GM19324 (cell line): ENCODE measurements around the gene WAC.
"Not testable (repeated sequence)": the region's sequence is repeated elsewhere in the genome, so short reads cannot be mapped to it uniquely, and the experiment has no call there.

Experiments used
- ATAC-seq: cut with Tn5 transposase; IDR thresholded peaks from one replicate; pipeline ENCODE4 v1.9.1; 2021; ENCODE audit warnings: mild to moderate bottlenecking, moderate library complexity; ENCODE audit not compliant: unreplicated experiment, low FRiP score

The WAC gene

GRCh38 chr10:28600056-28600455, 67.1 kb downstream of the WAC start:
- ATAC-seq, result no peak

GRCh38 chr10:28601012-28601411, 68.1 kb downstream of the WAC start:
- no peak for ATAC-seq

GRCh38 chr10:28604567-28605536, 71.9 kb downstream of the WAC start:
- no peak for ATAC-seq

- ATAC-seq, result no peak
Measured at GRCh38 chr10:28606568-28606967, 73.7 kb downstream of the WAC start.

GRCh38 chr10:28609636-28610035, 76.7 kb downstream of the WAC start:
- not testable (repeated sequence) for ATAC-seq

GRCh38 chr10:28612877-28613276, 80.0 kb downstream of the WAC start:
- ATAC-seq, result no peak

- ATAC-seq, result no peak
Measured at GRCh38 chr10:28616514-28616913, 83.6 kb downstream of the WAC start.

- no peak for ATAC-seq
Measured at GRCh38 chr10:28619455-28619854, 86.5 kb downstream of the WAC start.

GRCh38 chr10:28620251-28620650, 87.3 kb downstream of the WAC start:
- ATAC-seq, result no peak

- ATAC-seq, result no peak
Measured at GRCh38 chr10:28623483-28623882, 90.6 kb downstream of the WAC start.

- no peak for ATAC-seq
Measured at GRCh38 chr10:28624351-28624750, 91.4 kb downstream of the WAC start.

- no peak for ATAC-seq
Measured at GRCh38 chr10:28627102-28627501, 94.2 kb downstream of the WAC start.

GRCh38 chr10:28628184-28628893, 95.4 kb downstream of the WAC start:
- no peak for ATAC-seq

GRCh38 chr10:28631896-28632583, 99.1 kb downstream of the WAC start:
- ATAC-seq, result no peak

- ATAC-seq, result no peak
Measured at GRCh38 chr10:28632584-28632945, 99.6 kb downstream of the WAC start.

- no peak for ATAC-seq
Measured at GRCh38 chr10:28633750-28634149, 100.8 kb downstream of the WAC start.

- ATAC-seq, result no peak
Measured at GRCh38 chr10:28637346-28637745, 104.4 kb downstream of the WAC start.

GRCh38 chr10:28638392-28638791, 105.5 kb downstream of the WAC start:
- ATAC-seq, result no peak

GRCh38 chr10:28640551-28640950, 107.6 kb downstream of the WAC start:
- ATAC-seq, result no peak

GRCh38 chr10:28644647-28645046, 111.7 kb downstream of the WAC start:
- ATAC-seq, result no peak

GRCh38 chr10:28652106-28652505, 119.2 kb downstream of the WAC start:
- no peak for ATAC-seq
